WI38 (cell line): Measurements from ENCODE around the gene UBE2Z.

Experiments
- H3K4me3 ChIP-seq: 2 replicates; pipeline ENCODE4 v1.5.1; 2011; ENCODE audit warnings: low read depth, mild to moderate bottlenecking, control low read depth, low read length
- CTCF ChIP-seq: IDR thresholded peaks from 2 replicates; pipeline ENCODE4 v1.5.1; 2012; ENCODE audit warnings: low read depth, mild to moderate bottlenecking, control low read depth, low read length

The UBE2Z gene

DNA sequence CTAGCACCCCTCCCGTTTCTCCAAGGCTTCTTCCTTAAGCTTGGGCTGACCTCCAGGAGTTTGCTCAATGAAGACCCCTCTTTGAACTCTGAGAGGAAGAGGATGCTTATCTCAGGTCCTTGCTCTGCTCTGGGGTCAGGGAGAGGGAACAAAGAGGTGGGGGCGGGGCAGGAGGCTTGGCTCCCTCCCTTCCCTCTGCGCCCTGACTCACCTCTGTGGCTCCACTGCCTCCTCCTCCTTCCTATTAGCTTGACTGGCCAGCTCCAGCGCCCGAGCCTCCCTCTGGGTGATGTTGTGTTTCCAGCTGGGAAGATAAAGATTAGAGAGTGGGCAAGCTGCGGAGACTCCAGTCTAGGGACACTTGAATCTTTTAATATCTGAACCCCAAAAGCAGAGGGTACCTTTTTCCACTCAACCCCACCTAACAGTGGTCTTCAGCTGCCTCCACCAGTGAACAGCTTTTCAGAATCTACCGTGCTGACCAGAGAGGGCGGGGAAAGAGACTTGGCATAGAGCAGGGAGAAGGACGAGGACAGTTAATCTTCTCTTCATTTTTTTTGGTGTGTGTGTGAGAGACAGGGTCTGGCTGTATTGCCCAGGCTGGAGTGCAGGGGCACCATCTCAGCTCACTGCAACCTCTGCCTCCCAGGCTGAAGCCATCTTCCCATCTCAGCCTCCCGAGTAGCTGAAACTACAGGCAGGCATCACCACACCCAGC lies 53.5 kb downstream of the UBE2Z start:
- TF ChIP-seq CTCF: no peak
- no peak overlapping the region for H3K4me3 ChIP-seq

DNA sequence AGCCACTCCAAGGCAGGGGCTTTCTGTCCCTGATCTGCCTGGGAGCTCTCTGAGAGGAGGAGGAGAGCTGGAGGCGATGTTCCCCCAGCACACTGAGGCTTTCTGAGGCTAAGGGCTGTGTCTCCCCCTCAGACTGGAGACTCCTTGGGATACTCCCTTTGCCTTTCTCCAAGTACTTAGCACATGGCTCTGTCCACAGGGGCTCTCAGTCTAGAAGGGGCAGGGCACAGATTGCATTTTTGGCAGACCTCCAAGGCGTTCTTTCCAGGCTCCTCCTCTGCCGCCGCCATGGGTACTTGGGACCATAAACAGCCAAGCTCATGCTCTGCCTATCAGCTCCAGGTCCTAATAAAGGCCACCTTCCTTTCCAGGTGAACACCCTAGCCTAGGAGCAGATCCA lies 62.0 kb downstream of the UBE2Z start:
- no peak for TF ChIP-seq CTCF
- no peak overlapping the region for H3K4me3 ChIP-seq

- no peak overlapping the region for H3K4me3 ChIP-seq
- no peak for TF ChIP-seq CTCF
These were observed 62.9 kb downstream of the UBE2Z start for GRCh38 chr17:48970865-48971687.

GRCh38 chr17:48972749-48973097 lies 64.5 kb downstream of the UBE2Z start:
- TF ChIP-seq CTCF: no peak
- no peak overlapping the region for H3K4me3 ChIP-seq

DNA sequence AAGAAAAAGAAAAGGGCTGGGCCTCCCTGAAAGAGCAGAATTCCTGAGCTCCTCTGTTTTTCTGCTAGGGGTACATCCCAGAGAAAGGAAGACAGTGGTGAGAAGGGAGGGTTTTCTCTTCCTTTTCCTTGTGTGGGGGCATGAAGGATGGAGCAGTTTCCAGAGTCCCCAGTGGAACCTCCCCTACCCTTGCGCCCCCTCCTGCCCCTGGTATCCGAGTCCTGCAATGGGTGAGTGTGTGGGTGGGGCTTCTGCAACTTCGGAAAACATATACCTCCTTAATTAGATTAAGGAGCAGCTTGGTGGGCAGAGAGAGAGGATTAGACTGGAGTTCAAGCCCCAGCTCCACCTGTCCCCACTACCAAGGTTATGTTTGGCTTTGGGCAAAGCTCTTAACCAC lies 65.6 kb downstream of the UBE2Z start:
- TF ChIP-seq CTCF: no peak
- no peak overlapping the region for H3K4me3 ChIP-seq
